GM12891 (cell line): Measurements from ENCODE around the gene LELP1.
"Not testable (repeated sequence)": the region's sequence is repeated elsewhere in the genome, so short reads cannot be mapped to it uniquely, and the experiment has no call there.

Source experiments
- DNase-seq: peaks from one replicate; pipeline ENCODE4 v3.0.0; 2011; ENCODE audit warnings: low spot score; ENCODE audit not compliant: insufficient read length
- FAIRE-seq: peaks from 2 replicates; lab custom pipeline; 2011; peaks lifted over from hg19 to GRCh38; lab: Jason Lieb, UNC
- PAX5 ChIP-seq: IDR thresholded peaks from 2 replicates; pipeline ENCODE4 v1.6.1; 2011; ENCODE audit warnings: low read length, moderate library complexity, mild to moderate bottlenecking; ENCODE audit not compliant: insufficient read depth, severe bottlenecking
- POLR2A ChIP-seq: IDR thresholded peaks from 2 replicates; pipeline ENCODE4 v1.6.1; 2011; ENCODE audit warnings: low read depth, low read length, control low read depth
- POLR2AphosphoS5 ChIP-seq: IDR thresholded peaks from 2 replicates; pipeline ENCODE4 v1.6.1; 2011; ENCODE audit warnings: low read depth, low read length, control low read depth
- POU2F2 ChIP-seq: IDR thresholded peaks from 2 replicates; pipeline ENCODE4 v1.6.1; 2011; ENCODE audit warnings: low read depth, mild to moderate bottlenecking, control low read depth, low read length, moderate library complexity
- SPI1 ChIP-seq: IDR thresholded peaks from 2 replicates; pipeline ENCODE4 v1.6.1; 2011; ENCODE audit warnings: low read depth, low read length, control low read depth
- TAF1 ChIP-seq: IDR thresholded peaks from 2 replicates; pipeline ENCODE4 v1.6.1; 2011; ENCODE audit warnings: low read depth, low read length, control low read depth

LELP1 gene

GRCh38 chr1:153202006-153202405 is 1.2 kb upstream of the LELP1 start:
- DNase-seq, result no peak
- TF ChIP-seq PAX5, result no peak
- no peak for TF ChIP-seq TAF1
- TF ChIP-seq POLR2AphosphoS5, result no peak
- TF ChIP-seq POLR2A, result no peak
- no peak for TF ChIP-seq SPI1
- TF ChIP-seq POU2F2, result no peak
- FAIRE-seq, result no peak

- DNase-seq (no peak), FAIRE-seq (no peak)
- TF ChIP-seq PAX5 (no peak), TAF1 (no peak), SPI1 (no peak), POU2F2 (no peak), POLR2A (no peak), POLR2AphosphoS5 (no peak)
Observed at GRCh38 chr1:153206631-153207030, 3.4 kb downstream of the LELP1 start.

GRCh38 chr1:153210206-153210605 is 7.0 kb downstream of the LELP1 start:
- FAIRE-seq (no peak), DNase-seq (no peak)
- TF ChIP-seq POU2F2 (no peak), TAF1 (no peak), POLR2A (no peak), PAX5 (no peak), SPI1 (no peak), POLR2AphosphoS5 (no peak)

- TF ChIP-seq PAX5 (no peak), POU2F2 (no peak), SPI1 (no peak), POLR2AphosphoS5 (no peak), POLR2A (no peak), TAF1 (no peak)
- DNase-seq (no peak), FAIRE-seq (no peak)
Observed at GRCh38 chr1:153212201-153212600, 9.0 kb downstream of the LELP1 start.

DNA sequence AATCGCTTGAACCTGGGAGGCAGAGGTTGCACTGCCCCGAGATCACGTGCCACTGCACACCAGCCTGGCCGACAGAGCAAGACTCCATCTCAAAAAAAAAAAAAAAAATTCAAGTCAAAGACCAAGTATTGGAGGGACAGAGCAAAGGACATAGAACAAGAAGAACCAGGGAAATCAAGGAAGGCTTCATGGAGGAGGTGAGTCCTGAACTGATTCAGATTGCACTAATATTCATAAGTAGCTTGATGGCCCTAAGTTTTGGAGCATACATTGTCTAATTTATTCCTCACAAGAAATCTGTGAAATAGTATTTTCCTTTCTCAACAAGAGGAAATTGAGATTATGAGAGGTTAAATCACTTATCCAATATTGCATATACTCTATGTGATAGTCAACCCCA is 10.3 kb downstream of the LELP1 start:
- TF ChIP-seq TAF1 (no peak), PAX5 (no peak), POLR2AphosphoS5 (no peak), POLR2A (no peak), SPI1 (no peak), POU2F2 (no peak)
- FAIRE-seq (no peak), DNase-seq (no peak)

GRCh38 chr1:153217212-153217611 is 14.0 kb downstream of the LELP1 start, which contains the start of gene PRR9:
Gene PRR9, plus strand, starts transcription at chr1:153217584. Its CDS starts 561 bp downstream, at chr1:153218145.
- DNase-seq (no peak), FAIRE-seq (no peak)
- no peak for TF ChIP-seq POU2F2
- TF ChIP-seq POLR2A, result no peak
- no peak for TF ChIP-seq PAX5
- no peak for TF ChIP-seq SPI1
- no peak for TF ChIP-seq TAF1
- TF ChIP-seq POLR2AphosphoS5, result no peak

GRCh38 chr1:153217744-153218416 is 14.7 kb downstream of the LELP1 start:
- no peak for FAIRE-seq
- TF ChIP-seq PAX5 (no peak), POLR2A (no peak), POLR2AphosphoS5 (no peak), SPI1 (no peak), POU2F2 (no peak), TAF1 (no peak)
- DNase-seq, result no peak

GRCh38 chr1:153220606-153221303 is 17.5 kb downstream of the LELP1 start:
- TF ChIP-seq PAX5 (no peak), TAF1 (no peak), POLR2AphosphoS5 (no peak), POU2F2 (no peak), POLR2A (no peak), SPI1 (no peak)
- DNase-seq (no peak), FAIRE-seq (no peak)

- FAIRE-seq, result peak; percentile 97
- not testable (repeated sequence) for DNase-seq
Observed at GRCh38 chr1:153223040-153223891, 20.0 kb downstream of the LELP1 start.
